Left lung (tissue), 10 donors: ENCODE results near the gene DNAJC1. TPM values are rescaled to one million over a fixed set of nuclear protein-coding genes. Genes with fewer than 3 reads are reported as not detected.

ENCODE experiments used
- ATAC-seq: fragments of 200-7000 bp; cut with Tn5 transposase; one replicate; pipeline ENCODE4 v1.9.1; 2020; ENCODE audit warnings: moderate library complexity
- DNase-seq, 4 donors: peaks; one replicate each; pipeline ENCODE4 v3.0.0-alpha.2; 2013 to 2020
- H3K27ac ChIP-seq, 2 donors: fragments of 200-600 bp; sonication (generic) in 1 of 2; one replicate each; pipeline versions ENCODE4 v1.5.0 to v1.8.0; 2020 to 2021
- H3K27me3 ChIP-seq, 2 donors: fragments of 200-600 bp; sonication (generic) in 1 of 2; one replicate each; pipeline versions ENCODE4 v1.5.0 to v1.8.0; 2020 to 2021
- H3K36me3 ChIP-seq, 2 donors: fragments of 200-600 bp; sonication (generic) in 1 of 2; one replicate each; pipeline versions ENCODE4 v1.5.0 to v1.8.0; 2020 to 2021
- H3K4me1 ChIP-seq, 2 donors: fragments of 200-600 bp; one replicate each; pipeline ENCODE4 v1.8.0; 2021
- H3K4me3 ChIP-seq, 2 donors: fragments of 200-600 bp; sonication (generic) in 1 of 2; one replicate each; pipeline versions ENCODE4 v1.5.0 to v1.8.0; 2020 to 2021; ENCODE audit warnings: mild to moderate bottlenecking in 1 of 2
- H3K9me3 ChIP-seq, 2 donors: fragments of 200-600 bp; sonication (generic) in 1 of 2; one replicate each; pipeline versions ENCODE4 v1.5.0 to v1.8.0; 2020 to 2021
- CTCF ChIP-seq, 2 donors: fragments of 200-600 bp; sonication (generic) in 1 of 2; IDR thresholded peaks; one replicate each; pipeline versions ENCODE4 v1.5.0 to v1.8.0; 2021; ENCODE audit warnings: antibody characterized with exemption in 2 of 2
- intact Hi-C, 2 donors: fragments of 100-400 bp; cut with DNase I; formaldehyde crosslinking; loops; one replicate each; pipeline versions ENCODE4 v1.11.2 to v1.14.2; 2022
- polyA plus RNA-seq, 6 donors: library from polyadenylated mRNA; unstranded; fragments of 120-200 nt; gene quantifications; one replicate each; pipeline ENCODE4 v1.2.1, GENCODE V29; 2013; ENCODE audit not compliant: insufficient read length in 6 of 6
- total RNA-seq, 2 donors: library from RNA; stranded (reverse); fragmentation: NEBNext Ultra II Directional; extraction: Animal tissue kit (Norgen Biotek cat#: 25700); gene quantifications; one replicate each; pipeline ENCODE4 v1.2.1, GENCODE V29; 2021
- donor health status: DM: no; HTN: yes; CAD: no.
- donor health status: DM: no; HTN: no; CAD: no.

The DNAJC1 gene
- total and polyA plus RNA-seq, 8 donors = 29.1 to 40.9 (median 32.9) TPM

GRCh38 chr10:21756707-21757106 lies 246.8 kb downstream of the DNAJC1 start:
- no peaks in the 10 kb centered on the region for H3K27me3 ChIP-seq
- no peak overlapping the region for H3K27ac ChIP-seq
- no peaks in the 10 kb centered on the region for H3K9me3 ChIP-seq
- H3K4me1 ChIP-seq = no peaks in the 10 kb centered on the region
- H3K36me3 ChIP-seq = peaks cover 0 to 40% of the 10 kb centered on the region in 2 donors
- no peak for TF ChIP-seq CTCF (IDR thresholded peaks at IDR 0.05)
- DNase-seq = no peak
- ATAC-seq = no peak
- no peak overlapping the region for H3K4me3 ChIP-seq
- intact Hi-C loops = no loop called here

GRCh38 chr10:21754410-21755011 lies 249.0 kb downstream of the DNAJC1 start:
- no peak overlapping the region for H3K27ac ChIP-seq
- TF ChIP-seq CTCF (IDR thresholded peaks at IDR 0.05) = no peak
- DNase-seq (peak in 1 of 4 donors; percentile 47), ATAC-seq (no peak)
- H3K4me1 ChIP-seq = no peaks in the 10 kb centered on the region
- intact Hi-C loops = no loop called here
- peaks cover 0 to 37% of the 10 kb centered on the region in 2 donors for H3K36me3 ChIP-seq
- H3K27me3 ChIP-seq = no peaks in the 10 kb centered on the region
- H3K9me3 ChIP-seq = no peaks in the 10 kb centered on the region
- no peak overlapping the region for H3K4me3 ChIP-seq

GRCh38 chr10:21753497-21754270 lies 249.8 kb downstream of the DNAJC1 start:
- DNase-seq (no peak), ATAC-seq (no peak)
- Histone ChIP-seq H3K9me3 (no peaks in the 10 kb centered on the region), H3K4me3 (no peak overlapping the region), H3K27ac (no peak overlapping the region), H3K4me1 (no peaks in the 10 kb centered on the region), H3K27me3 (no peaks in the 10 kb centered on the region), H3K36me3 (peaks cover 0 to 29% of the 10 kb centered on the region in 2 donors)
- no peak for TF ChIP-seq CTCF (IDR thresholded peaks at IDR 0.05)
- intact Hi-C loops = no loop called here

GRCh38 chr10:21751341-21752310 lies 251.9 kb downstream of the DNAJC1 start:
- no peak for TF ChIP-seq CTCF (IDR thresholded peaks at IDR 0.05)
- H3K9me3 ChIP-seq = no peaks in the 10 kb centered on the region
- no peak for DNase-seq
- H3K4me3 ChIP-seq = no peak overlapping the region
- no peaks in the 10 kb centered on the region for H3K4me1 ChIP-seq
- intact Hi-C loops = no loop called here
- no peak for ATAC-seq
- H3K27me3 ChIP-seq = no peaks in the 10 kb centered on the region
- peaks cover 0 to 16% of the 10 kb centered on the region in 2 donors for H3K36me3 ChIP-seq
- no peak overlapping the region for H3K27ac ChIP-seq
